ENCODE measurements around the gene RNLS.

RNLS gene

GRCh38 chr10:88598055-88598454 lies 14.9 kb upstream of the RNLS start:
- TF ChIP-seq REST (IDR thresholded peaks at IDR 0.05; ENCODE audit: insufficient read depth in 1 of 2, low read depth in 2 of 2, low read length in 2 of 2) = no peak
- TF ChIP-seq POLR2AphosphoS5 (IDR thresholded peaks at IDR 0.05; ENCODE audit: low read depth, low read length) = no peak
- no peak for TF ChIP-seq TAF1 (IDR thresholded peaks at IDR 0.05; ENCODE audit: borderline replicate concordance, insufficient read depth, low read length)
- no peak for TF ChIP-seq FOXP2 (optimal IDR thresholded peaks at IDR 0.05; ENCODE audit: borderline replicate concordance, extremely low read depth, extremely low read length, insufficient read depth)
- no peak for TF ChIP-seq SIN3A (IDR thresholded peaks at IDR 0.05; ENCODE audit: borderline replicate concordance, insufficient read depth, low read length)

- TF ChIP-seq SIN3A (IDR thresholded peaks at IDR 0.05; ENCODE audit: borderline replicate concordance, insufficient read depth, low read length) = no peak
- TF ChIP-seq REST (IDR thresholded peaks at IDR 0.05; ENCODE audit: insufficient read depth in 1 of 2, low read depth in 2 of 2, low read length in 2 of 2) = no peak
- no peak for TF ChIP-seq POLR2AphosphoS5 (IDR thresholded peaks at IDR 0.05; ENCODE audit: low read depth, low read length)
- TF ChIP-seq FOXP2 (optimal IDR thresholded peaks at IDR 0.05; ENCODE audit: borderline replicate concordance, extremely low read depth, extremely low read length, insufficient read depth) = no peak
- TF ChIP-seq TAF1 (IDR thresholded peaks at IDR 0.05; ENCODE audit: borderline replicate concordance, insufficient read depth, low read length) = no peak
Measured at GRCh38 chr10:88594482-88594881, 11.4 kb upstream of the RNLS start.

GRCh38 chr10:88592906-88593305 lies 9.8 kb upstream of the RNLS start:
- TF ChIP-seq REST (IDR thresholded peaks at IDR 0.05; ENCODE audit: insufficient read depth in 1 of 2, low read depth in 2 of 2, low read length in 2 of 2) = no peak
- TF ChIP-seq TAF1 (IDR thresholded peaks at IDR 0.05; ENCODE audit: borderline replicate concordance, insufficient read depth, low read length) = no peak
- no peak for TF ChIP-seq POLR2AphosphoS5 (IDR thresholded peaks at IDR 0.05; ENCODE audit: low read depth, low read length)
- TF ChIP-seq FOXP2 (optimal IDR thresholded peaks at IDR 0.05; ENCODE audit: borderline replicate concordance, extremely low read depth, extremely low read length, insufficient read depth) = no peak
- no peak for TF ChIP-seq SIN3A (IDR thresholded peaks at IDR 0.05; ENCODE audit: borderline replicate concordance, insufficient read depth, low read length)

GRCh38 chr10:88592381-88592780 lies 9.3 kb upstream of the RNLS start:
- TF ChIP-seq REST (IDR thresholded peaks at IDR 0.05; ENCODE audit: insufficient read depth in 1 of 2, low read depth in 2 of 2, low read length in 2 of 2) (no peak), FOXP2 (optimal IDR thresholded peaks at IDR 0.05; ENCODE audit: borderline replicate concordance, extremely low read depth, extremely low read length, insufficient read depth) (no peak), SIN3A (IDR thresholded peaks at IDR 0.05; ENCODE audit: borderline replicate concordance, insufficient read depth, low read length) (no peak), TAF1 (IDR thresholded peaks at IDR 0.05; ENCODE audit: borderline replicate concordance, insufficient read depth, low read length) (no peak), POLR2AphosphoS5 (IDR thresholded peaks at IDR 0.05; ENCODE audit: low read depth, low read length) (no peak)

- no peak for TF ChIP-seq TAF1 (IDR thresholded peaks at IDR 0.05; ENCODE audit: borderline replicate concordance, insufficient read depth, low read length)
- no peak for TF ChIP-seq FOXP2 (optimal IDR thresholded peaks at IDR 0.05; ENCODE audit: borderline replicate concordance, extremely low read depth, extremely low read length, insufficient read depth)
- no peak for TF ChIP-seq POLR2AphosphoS5 (IDR thresholded peaks at IDR 0.05; ENCODE audit: low read depth, low read length)
- no peak for TF ChIP-seq SIN3A (IDR thresholded peaks at IDR 0.05; ENCODE audit: borderline replicate concordance, insufficient read depth, low read length)
- TF ChIP-seq REST (IDR thresholded peaks at IDR 0.05; ENCODE audit: insufficient read depth in 1 of 2, low read depth in 2 of 2, low read length in 2 of 2) = no peak
Measured at GRCh38 chr10:88586462-88586861, 3.3 kb upstream of the RNLS start, which contains the start of gene LIPJ. LIPJ (plus strand) TSS chr10:88586762; CDS start chr10:88590688, 3,926 bp downstream.

Data from PFSK-1 (cell line).